ENCODE results near the gene CCDC3. TPM values are rescaled to one million over a fixed set of nuclear protein-coding genes. Genes with fewer than 3 reads are reported as not detected.

CCDC3 gene
- total RNA-seq, 3 donors from 2014 or later (not counting 1 experiment from before 2014, with no cell fraction given), result 0.21 to 0.23 (median 0.23) TPM

DNA sequence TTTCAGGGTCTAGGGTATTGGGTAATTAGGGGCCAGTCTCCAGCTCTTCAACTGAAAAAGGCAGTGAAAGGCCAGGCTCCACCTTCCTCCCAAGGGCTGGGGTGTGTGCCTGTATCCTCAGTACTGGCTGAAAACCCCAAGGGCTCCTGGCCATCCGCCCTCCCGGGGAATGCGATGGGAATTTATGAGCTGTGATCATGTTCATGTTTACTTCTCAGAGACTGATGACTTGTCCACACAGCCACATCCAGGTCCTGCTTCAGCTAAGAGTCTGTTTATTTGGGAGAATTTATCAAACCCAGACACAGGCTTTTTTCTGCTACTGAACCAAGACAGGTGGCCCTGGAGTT, 91.7 kb downstream of the CCDC3 start:
- no peaks in the 10 kb centered on the region for H3K4me1 ChIP-seq (ENCODE audit: control insufficient read depth, insufficient read depth, low read length)
- H3K9me3 ChIP-seq (ENCODE audit: control insufficient read depth, insufficient read depth, low read length), result no peaks in the 10 kb centered on the region
- intact Hi-C loops (cut with micrococcal nuclease), result no loop called here
- H3K36me3 ChIP-seq (ENCODE audit: control insufficient read depth, insufficient read depth, low read length), result no peaks in the 10 kb centered on the region
- TF ChIP-seq, protein P1, sequence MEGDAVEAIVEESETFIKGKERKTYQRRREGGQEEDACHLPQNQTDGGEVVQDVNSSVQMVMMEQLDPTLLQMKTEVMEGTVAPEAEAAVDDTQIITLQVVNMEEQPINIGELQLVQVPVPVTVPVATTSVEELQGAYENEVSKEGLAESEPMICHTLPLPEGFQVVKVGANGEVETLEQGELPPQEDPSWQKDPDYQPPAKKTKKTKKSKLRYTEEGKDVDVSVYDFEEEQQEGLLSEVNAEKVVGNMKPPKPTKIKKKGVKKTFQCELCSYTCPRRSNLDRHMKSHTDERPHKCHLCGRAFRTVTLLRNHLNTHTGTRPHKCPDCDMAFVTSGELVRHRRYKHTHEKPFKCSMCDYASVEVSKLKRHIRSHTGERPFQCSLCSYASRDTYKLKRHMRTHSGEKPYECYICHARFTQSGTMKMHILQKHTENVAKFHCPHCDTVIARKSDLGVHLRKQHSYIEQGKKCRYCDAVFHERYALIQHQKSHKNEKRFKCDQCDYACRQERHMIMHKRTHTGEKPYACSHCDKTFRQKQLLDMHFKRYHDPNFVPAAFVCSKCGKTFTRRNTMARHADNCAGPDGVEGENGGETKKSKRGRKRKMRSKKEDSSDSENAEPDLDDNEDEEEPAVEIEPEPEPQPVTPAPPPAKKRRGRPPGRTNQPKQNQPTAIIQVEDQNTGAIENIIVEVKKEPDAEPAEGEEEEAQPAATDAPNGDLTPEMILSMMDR (IDR thresholded peaks at IDR 0.05), result no peak
- H3K4me3 ChIP-seq (ENCODE audit: low read length), result no peak overlapping the region
- Mint-ChIP-seq H3K36me3 (no peaks in the 10 kb centered on the region), H3K27ac (no peak overlapping the region), H3K4me1 (no peaks in the 10 kb centered on the region), H3K27me3 (ENCODE audit: low read depth in 2 of 2) (peaks cover 10 to 36% of the 10 kb centered on the region in 2 donors), H3K4me3 (no peak overlapping the region), H3K9me3 (peaks cover 0 to 2% of the 10 kb centered on the region in 2 donors)
- DNase-seq (no peak), ATAC-seq (no peak)
- 97% methylated on average over 3 of the region's 3 CpGs for WGBS (ENCODE audit: insufficient coverage)
- no peak overlapping the region for H3K27ac ChIP-seq (ENCODE audit: low read length)
- H3K27me3 ChIP-seq (ENCODE audit: control insufficient read depth, insufficient read depth, low read length), result no peaks in the 10 kb centered on the region

- WGBS (ENCODE audit: insufficient coverage), result 83% methylated on average over 9 of the region's 9 CpGs
- Histone ChIP-seq H3K27ac (ENCODE audit: low read length) (no peak overlapping the region), H3K4me1 (ENCODE audit: control insufficient read depth, insufficient read depth, low read length) (no peaks in the 10 kb centered on the region), H3K27me3 (ENCODE audit: control insufficient read depth, insufficient read depth, low read length) (no peaks in the 10 kb centered on the region), H3K36me3 (ENCODE audit: control insufficient read depth, insufficient read depth, low read length) (no peaks in the 10 kb centered on the region), H3K9me3 (ENCODE audit: control insufficient read depth, insufficient read depth, low read length) (no peaks in the 10 kb centered on the region), H3K4me3 (ENCODE audit: low read length) (no peak overlapping the region)
- H3K9me3 Mint-ChIP-seq, result peaks cover 0 to 2% of the 10 kb centered on the region in 2 donors
- TF ChIP-seq, protein P1 (IDR thresholded peaks at IDR 0.05), result no peak
- intact Hi-C loops (cut with micrococcal nuclease), result no loop called here
- no peaks in the 10 kb centered on the region for H3K4me1 Mint-ChIP-seq
- no peak for DNase-seq
- H3K27me3 Mint-ChIP-seq (ENCODE audit: low read depth in 2 of 2), result peaks cover 8 to 39% of the 10 kb centered on the region in 2 donors
- ATAC-seq, result no peak
- H3K4me3 Mint-ChIP-seq, result no peak overlapping the region
- H3K27ac Mint-ChIP-seq, result no peak overlapping the region
- no peaks in the 10 kb centered on the region for H3K36me3 Mint-ChIP-seq
These were observed 92.2 kb downstream of the CCDC3 start for GRCh38 chr10:12909182-12909835.

DNA sequence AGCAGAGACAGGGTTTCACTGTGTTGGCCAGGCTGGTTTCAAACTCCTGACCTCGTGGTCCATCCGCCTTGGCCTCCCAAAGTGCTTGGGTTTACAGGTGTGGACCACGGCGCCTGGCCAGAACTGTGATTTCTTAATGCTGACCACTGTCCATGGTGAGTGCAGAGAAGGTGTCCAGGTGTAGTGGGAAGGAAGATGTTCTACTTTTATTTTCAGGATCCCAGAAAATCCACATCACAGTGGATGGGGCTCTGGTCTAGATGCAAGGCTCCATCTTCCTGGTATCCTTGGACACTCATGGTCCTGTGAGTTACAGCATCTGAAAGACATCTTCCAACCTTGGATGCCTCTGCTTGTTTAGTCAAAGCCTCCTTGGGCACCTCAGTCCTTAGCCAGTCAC, 92.7 kb downstream of the CCDC3 start:
- WGBS (ENCODE audit: insufficient coverage), result 88% methylated on average over 4 of the region's 4 CpGs
- H3K4me3 Mint-ChIP-seq, result no peak overlapping the region
- TF ChIP-seq, protein P1 (IDR thresholded peaks at IDR 0.05), result no peak
- Histone ChIP-seq H3K4me1 (ENCODE audit: control insufficient read depth, insufficient read depth, low read length) (no peaks in the 10 kb centered on the region), H3K4me3 (ENCODE audit: low read length) (no peak overlapping the region), H3K27me3 (ENCODE audit: control insufficient read depth, insufficient read depth, low read length) (no peaks in the 10 kb centered on the region), H3K36me3 (ENCODE audit: control insufficient read depth, insufficient read depth, low read length) (no peaks in the 10 kb centered on the region), H3K27ac (ENCODE audit: low read length) (no peak overlapping the region), H3K9me3 (ENCODE audit: control insufficient read depth, insufficient read depth, low read length) (no peaks in the 10 kb centered on the region)
- H3K36me3 Mint-ChIP-seq, result no peaks in the 10 kb centered on the region
- intact Hi-C loops (cut with micrococcal nuclease), result no loop called here
- ATAC-seq (no peak), DNase-seq (no peak)
- peaks cover 8 to 37% of the 10 kb centered on the region in 2 donors for H3K27me3 Mint-ChIP-seq (ENCODE audit: low read depth in 2 of 2)
- H3K4me1 Mint-ChIP-seq, result no peaks in the 10 kb centered on the region
- no peak overlapping the region for H3K27ac Mint-ChIP-seq
- H3K9me3 Mint-ChIP-seq, result peaks cover 0 to 2% of the 10 kb centered on the region in 2 donors

GRCh38 chr10:12907656-12908055, 93.9 kb downstream of the CCDC3 start:
- Histone ChIP-seq H3K36me3 (ENCODE audit: control insufficient read depth, insufficient read depth, low read length) (no peaks in the 10 kb centered on the region), H3K4me3 (ENCODE audit: low read length) (no peak overlapping the region), H3K4me1 (ENCODE audit: control insufficient read depth, insufficient read depth, low read length) (no peaks in the 10 kb centered on the region), H3K9me3 (ENCODE audit: control insufficient read depth, insufficient read depth, low read length) (no peaks in the 10 kb centered on the region), H3K27me3 (ENCODE audit: control insufficient read depth, insufficient read depth, low read length) (no peaks in the 10 kb centered on the region), H3K27ac (ENCODE audit: low read length) (no peak overlapping the region)
- Mint-ChIP-seq H3K9me3 (no peaks in the 10 kb centered on the region), H3K4me3 (no peak overlapping the region), H3K27me3 (ENCODE audit: low read depth in 2 of 2) (peaks cover 8 to 27% of the 10 kb centered on the region in 2 donors), H3K36me3 (no peaks in the 10 kb centered on the region), H3K4me1 (no peaks in the 10 kb centered on the region), H3K27ac (no peak overlapping the region)
- TF ChIP-seq, protein P1 (IDR thresholded peaks at IDR 0.05), result no peak
- ATAC-seq, result no peak
- no peak for DNase-seq
- intact Hi-C loops (cut with micrococcal nuclease), result no loop called here
- 96% methylated on average over 3 of the region's 4 CpGs for WGBS (ENCODE audit: insufficient coverage)
